ENCODE data around the gene SH3BP4.

DNA sequence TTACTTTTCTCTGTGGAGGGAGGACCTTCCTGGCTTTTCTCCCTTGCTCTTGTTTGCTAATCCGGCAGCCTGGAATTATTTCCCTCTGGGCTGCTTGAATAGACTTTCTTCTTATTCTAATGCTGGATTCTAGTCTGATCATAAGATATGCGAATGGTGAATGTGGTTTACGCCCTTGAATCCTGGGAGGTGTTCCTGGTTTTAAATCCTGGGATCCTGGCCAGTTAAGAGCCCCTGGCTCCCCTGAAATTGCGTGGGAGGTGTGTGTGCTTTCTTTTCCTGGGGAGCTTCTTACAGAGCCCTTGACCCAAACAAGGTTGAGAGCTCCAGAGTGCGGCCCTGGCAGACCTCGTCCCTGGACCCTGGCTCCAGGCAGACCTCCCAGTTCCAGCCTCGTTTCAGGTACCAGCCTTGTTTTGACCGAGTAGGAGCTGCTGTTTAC is 2.8 kb downstream of the SH3BP4 start:
- TF ChIP-seq, protein P1, sequence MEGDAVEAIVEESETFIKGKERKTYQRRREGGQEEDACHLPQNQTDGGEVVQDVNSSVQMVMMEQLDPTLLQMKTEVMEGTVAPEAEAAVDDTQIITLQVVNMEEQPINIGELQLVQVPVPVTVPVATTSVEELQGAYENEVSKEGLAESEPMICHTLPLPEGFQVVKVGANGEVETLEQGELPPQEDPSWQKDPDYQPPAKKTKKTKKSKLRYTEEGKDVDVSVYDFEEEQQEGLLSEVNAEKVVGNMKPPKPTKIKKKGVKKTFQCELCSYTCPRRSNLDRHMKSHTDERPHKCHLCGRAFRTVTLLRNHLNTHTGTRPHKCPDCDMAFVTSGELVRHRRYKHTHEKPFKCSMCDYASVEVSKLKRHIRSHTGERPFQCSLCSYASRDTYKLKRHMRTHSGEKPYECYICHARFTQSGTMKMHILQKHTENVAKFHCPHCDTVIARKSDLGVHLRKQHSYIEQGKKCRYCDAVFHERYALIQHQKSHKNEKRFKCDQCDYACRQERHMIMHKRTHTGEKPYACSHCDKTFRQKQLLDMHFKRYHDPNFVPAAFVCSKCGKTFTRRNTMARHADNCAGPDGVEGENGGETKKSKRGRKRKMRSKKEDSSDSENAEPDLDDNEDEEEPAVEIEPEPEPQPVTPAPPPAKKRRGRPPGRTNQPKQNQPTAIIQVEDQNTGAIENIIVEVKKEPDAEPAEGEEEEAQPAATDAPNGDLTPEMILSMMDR (conservative IDR thresholded peaks at IDR 0.05) = no peak
- no peak for TF ChIP-seq ZFX (IDR thresholded peaks at IDR 0.05)
